ENCODE results near the gene IPO4. TPM values are rescaled to one million over a fixed set of nuclear protein-coding genes. Genes with fewer than 3 reads are reported as not detected.

The IPO4 gene
- total and polyA plus RNA-seq, 2 of the 13 experiments (the other 11 are each of a cell fraction or from before 2014, with no cell fraction given) = 39.0 to 179 TPM

DNA sequence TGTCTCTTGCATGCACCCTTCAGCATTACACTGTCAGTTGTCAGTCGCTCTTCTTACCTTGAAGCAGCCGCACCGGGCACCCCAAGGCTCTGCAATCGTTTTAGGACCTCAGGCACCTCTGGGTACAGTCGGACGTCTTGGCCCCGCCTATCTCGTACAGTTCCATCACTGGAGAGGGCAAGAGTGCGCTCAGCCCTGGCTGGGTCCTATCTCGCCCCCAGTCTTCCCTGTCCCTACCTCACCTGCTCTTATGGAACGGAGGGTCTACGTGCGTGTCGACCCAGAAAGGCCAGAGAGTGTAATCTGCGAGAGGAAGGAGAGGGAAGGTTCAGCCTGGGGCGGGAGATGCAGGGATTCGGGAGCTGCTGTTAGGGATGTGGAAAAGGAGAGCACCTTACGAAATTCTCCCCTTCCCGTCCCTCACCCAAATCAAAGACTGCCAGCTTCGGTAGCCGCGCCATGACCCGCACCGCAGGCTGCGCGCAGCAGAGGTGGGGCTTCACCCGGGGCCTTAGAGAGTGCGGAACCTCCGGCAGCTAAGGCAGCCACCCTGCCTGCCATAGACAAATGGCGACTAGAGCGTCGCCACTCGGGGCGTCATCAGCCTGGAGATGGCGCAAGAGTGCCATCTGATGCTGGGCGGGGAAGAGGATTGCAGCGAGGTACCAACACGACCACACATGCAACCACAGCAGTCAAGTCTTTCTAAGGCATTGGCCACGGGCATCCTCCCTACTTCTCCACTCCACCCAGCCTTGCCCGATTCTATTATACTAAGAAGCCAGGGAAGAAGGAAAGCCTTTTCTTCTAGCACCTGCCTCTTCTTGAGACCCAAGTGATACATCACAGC is 27.1 kb upstream of the IPO4 start, which contains the start of gene MDP1 (continued):
- TF ChIP-seq, protein P1, sequence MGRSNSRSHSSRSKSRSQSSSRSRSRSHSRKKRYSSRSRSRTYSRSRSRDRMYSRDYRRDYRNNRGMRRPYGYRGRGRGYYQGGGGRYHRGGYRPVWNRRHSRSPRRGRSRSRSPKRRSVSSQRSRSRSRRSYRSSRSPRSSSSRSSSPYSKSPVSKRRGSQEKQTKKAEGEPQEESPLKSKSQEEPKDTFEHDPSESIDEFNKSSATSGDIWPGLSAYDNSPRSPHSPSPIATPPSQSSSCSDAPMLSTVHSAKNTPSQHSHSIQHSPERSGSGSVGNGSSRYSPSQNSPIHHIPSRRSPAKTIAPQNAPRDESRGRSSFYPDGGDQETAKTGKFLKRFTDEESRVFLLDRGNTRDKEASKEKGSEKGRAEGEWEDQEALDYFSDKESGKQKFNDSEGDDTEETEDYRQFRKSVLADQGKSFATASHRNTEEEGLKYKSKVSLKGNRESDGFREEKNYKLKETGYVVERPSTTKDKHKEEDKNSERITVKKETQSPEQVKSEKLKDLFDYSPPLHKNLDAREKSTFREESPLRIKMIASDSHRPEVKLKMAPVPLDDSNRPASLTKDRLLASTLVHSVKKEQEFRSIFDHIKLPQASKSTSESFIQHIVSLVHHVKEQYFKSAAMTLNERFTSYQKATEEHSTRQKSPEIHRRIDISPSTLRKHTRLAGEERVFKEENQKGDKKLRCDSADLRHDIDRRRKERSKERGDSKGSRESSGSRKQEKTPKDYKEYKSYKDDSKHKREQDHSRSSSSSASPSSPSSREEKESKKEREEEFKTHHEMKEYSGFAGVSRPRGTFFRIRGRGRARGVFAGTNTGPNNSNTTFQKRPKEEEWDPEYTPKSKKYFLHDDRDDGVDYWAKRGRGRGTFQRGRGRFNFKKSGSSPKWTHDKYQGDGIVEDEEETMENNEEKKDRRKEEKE (IDR thresholded peaks at IDR 0.05) = no peak
- TF ChIP-seq, protein P2, sequence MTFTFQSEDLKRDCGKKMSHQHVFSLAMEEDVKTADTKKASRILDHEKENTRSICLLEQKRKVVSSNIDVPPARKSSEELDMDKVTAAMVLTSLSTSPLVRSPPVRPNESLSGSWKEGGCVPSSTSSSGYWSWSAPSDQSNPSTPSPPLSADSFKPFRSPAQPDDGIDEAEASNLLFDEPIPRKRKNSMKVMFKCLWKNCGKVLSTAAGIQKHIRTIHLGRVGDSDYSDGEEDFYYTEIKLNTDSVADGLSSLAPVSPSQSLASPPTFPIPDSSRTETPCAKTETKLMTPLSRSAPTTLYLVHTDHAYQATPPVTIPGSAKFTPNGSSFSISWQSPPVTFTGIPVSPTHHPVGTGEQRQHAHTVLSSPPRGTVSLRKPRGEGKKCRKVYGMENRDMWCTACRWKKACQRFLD (CRISPR knock-in tag; IDR thresholded peaks at IDR 0.05; ENCODE audit: borderline replicate concordance) = peak; percentile 99; the same call in 1 of the 2 replicates
- TF ChIP-seq ZMAT3 (CRISPR knock-in tag; conservative IDR thresholded peaks at IDR 0.05) (peak; percentile 97), KAT7 (CRISPR knock-in tag; IDR thresholded peaks at IDR 0.05; ENCODE audit: borderline replicate concordance) (peak; percentile 99), RFXANK (CRISPR knock-in tag; IDR thresholded peaks at IDR 0.05) (peak; percentile 87), ZNF761 (CRISPR knock-in tag; conservative IDR thresholded peaks at IDR 0.05) (peak; percentile 99), NR2F6 (IDR thresholded peaks at IDR 0.05) (peak; percentile 18; the same call in 1 of the 2 replicates), NR2F6 (CRISPR knock-in tag; IDR thresholded peaks at IDR 0.05) (peak; percentile 78), PHF20 (CRISPR knock-in tag; IDR thresholded peaks at IDR 0.05) (no peak), ZNF44 (CRISPR knock-in tag; IDR thresholded peaks at IDR 0.05) (no peak), KLF16 (CRISPR knock-in tag; IDR thresholded peaks at IDR 0.05) (peak; percentile 58 to 98; a peak in 2 of 4 replicates), MYNN (CRISPR knock-in tag; IDR thresholded peaks at IDR 0.05; ENCODE audit: low read depth) (peak; percentile 95; the same call in 1 of the 2 replicates), ZNF326 (CRISPR knock-in tag; IDR thresholded peaks at IDR 0.05; ENCODE audit: borderline replicate concordance) (peak; percentile 95; the same call in 1 of the 2 replicates)
- TF ChIP-seq, protein P3, sequence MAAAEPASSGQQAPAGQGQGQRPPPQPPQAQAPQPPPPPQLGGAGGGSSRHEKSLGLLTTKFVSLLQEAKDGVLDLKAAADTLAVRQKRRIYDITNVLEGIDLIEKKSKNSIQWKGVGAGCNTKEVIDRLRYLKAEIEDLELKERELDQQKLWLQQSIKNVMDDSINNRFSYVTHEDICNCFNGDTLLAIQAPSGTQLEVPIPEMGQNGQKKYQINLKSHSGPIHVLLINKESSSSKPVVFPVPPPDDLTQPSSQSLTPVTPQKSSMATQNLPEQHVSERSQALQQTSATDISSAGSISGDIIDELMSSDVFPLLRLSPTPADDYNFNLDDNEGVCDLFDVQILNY (CRISPR knock-in tag; conservative IDR thresholded peaks at IDR 0.05) = no peak
- TF ChIP-seq, protein P4, sequence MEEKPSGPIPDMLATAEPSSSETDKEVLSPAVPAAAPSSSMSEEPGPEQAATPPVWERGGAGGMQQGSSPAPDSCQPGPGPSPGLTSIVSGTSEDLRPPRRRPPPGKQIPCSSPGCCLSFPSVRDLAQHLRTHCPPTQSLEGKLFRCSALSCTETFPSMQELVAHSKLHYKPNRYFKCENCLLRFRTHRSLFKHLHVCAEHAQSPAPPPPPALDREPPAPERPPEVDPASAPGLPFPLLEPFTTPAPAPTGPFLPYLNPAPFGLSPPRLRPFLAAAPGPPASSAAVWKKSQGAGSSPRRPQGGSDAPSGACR (CRISPR knock-in tag; IDR thresholded peaks at IDR 0.05) = peak; percentile 98
- TF ChIP-seq, protein P5, sequence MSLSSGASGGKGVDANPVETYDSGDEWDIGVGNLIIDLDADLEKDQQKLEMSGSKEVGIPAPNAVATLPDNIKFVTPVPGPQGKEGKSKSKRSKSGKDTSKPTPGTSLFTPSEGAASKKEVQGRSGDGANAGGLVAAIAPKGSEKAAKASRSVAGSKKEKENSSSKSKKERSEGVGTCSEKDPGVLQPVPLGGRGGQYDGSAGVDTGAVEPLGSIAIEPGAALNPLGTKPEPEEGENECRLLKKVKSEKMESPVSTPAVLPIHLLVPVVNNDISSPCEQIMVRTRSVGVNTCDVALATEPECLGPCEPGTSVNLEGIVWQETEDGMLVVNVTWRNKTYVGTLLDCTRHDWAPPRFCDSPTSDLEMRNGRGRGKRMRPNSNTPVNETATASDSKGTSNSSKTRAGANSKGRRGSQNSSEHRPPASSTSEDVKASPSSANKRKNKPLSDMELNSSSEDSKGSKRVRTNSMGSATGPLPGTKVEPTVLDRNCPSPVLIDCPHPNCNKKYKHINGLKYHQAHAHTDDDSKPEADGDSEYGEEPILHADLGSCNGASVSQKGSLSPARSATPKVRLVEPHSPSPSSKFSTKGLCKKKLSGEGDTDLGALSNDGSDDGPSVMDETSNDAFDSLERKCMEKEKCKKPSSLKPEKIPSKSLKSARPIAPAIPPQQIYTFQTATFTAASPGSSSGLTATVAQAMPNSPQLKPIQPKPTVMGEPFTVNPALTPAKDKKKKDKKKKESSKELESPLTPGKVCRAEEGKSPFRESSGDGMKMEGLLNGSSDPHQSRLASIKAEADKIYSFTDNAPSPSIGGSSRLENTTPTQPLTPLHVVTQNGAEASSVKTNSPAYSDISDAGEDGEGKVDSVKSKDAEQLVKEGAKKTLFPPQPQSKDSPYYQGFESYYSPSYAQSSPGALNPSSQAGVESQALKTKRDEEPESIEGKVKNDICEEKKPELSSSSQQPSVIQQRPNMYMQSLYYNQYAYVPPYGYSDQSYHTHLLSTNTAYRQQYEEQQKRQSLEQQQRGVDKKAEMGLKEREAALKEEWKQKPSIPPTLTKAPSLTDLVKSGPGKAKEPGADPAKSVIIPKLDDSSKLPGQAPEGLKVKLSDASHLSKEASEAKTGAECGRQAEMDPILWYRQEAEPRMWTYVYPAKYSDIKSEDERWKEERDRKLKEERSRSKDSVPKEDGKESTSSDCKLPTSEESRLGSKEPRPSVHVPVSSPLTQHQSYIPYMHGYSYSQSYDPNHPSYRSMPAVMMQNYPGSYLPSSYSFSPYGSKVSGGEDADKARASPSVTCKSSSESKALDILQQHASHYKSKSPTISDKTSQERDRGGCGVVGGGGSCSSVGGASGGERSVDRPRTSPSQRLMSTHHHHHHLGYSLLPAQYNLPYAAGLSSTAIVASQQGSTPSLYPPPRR (CRISPR knock-in tag; IDR thresholded peaks at IDR 0.05; ENCODE audit: borderline replicate concordance) = peak; percentile 89; the same call in 1 of the 2 replicates

Data from HepG2 (cell line).